Loucy (cell line): Measurements from ENCODE around the gene SAMD4B.

Experiments used
- H2AFZ ChIP-seq: fragments of 200-600 bp; sonication (generic); 2 replicates; pipeline ENCODE4 v1.6.0; 2016; ENCODE audit warnings: antibody characterized with exemption, mild to moderate bottlenecking, low read length, moderate library complexity
- H3F3A ChIP-seq: fragments of 200-600 bp; 2 replicates; pipeline ENCODE4 v1.6.0; 2016; ENCODE audit warnings: antibody characterized with exemption, low read depth, mild to moderate bottlenecking
- H3K27me3 ChIP-seq: fragments of 200-600 bp; sonication (generic); 2 replicates; pipeline ENCODE4 v1.6.1; 2014; ENCODE audit warnings: low read length, mild to moderate bottlenecking; ENCODE audit not compliant: insufficient read depth, poor library complexity, severe bottlenecking
- H3K36me3 ChIP-seq: fragments of 200-600 bp; sonication (generic); 2 replicates; pipeline ENCODE4 v1.6.1; 2016; ENCODE audit warnings: low read length; ENCODE audit not compliant: insufficient read depth
- H3K4me1 ChIP-seq: fragments of 200-600 bp; sonication (generic); 2 replicates; pipeline ENCODE4 v1.5.1; 2014; ENCODE audit warnings: low read length, mild to moderate bottlenecking; ENCODE audit not compliant: insufficient read depth, poor library complexity, severe bottlenecking
- H3K4me2 ChIP-seq: fragments of 200-600 bp; sonication (generic); 2 replicates; pipeline ENCODE4 v1.6.0; 2014; ENCODE audit warnings: antibody characterized with exemption, low read length, low read depth, mild to moderate bottlenecking; ENCODE audit not compliant: poor library complexity, severe bottlenecking
- H3K4me3 ChIP-seq: fragments of 200-600 bp; sonication (generic); 2 replicates; pipeline ENCODE4 v1.5.1; 2014; ENCODE audit warnings: low read length, mild to moderate bottlenecking, mixed read lengths; ENCODE audit not compliant: poor library complexity, severe bottlenecking
- H3K79me2 ChIP-seq: fragments of 200-600 bp; sonication (generic); 2 replicates; pipeline ENCODE4 v1.6.1; 2014; ENCODE audit warnings: low read length; ENCODE audit not compliant: insufficient read depth
- H3K9ac ChIP-seq: fragments of 200-600 bp; sonication (generic); 2 replicates; pipeline ENCODE4 v1.6.0; 2014; ENCODE audit warnings: mild to moderate bottlenecking, low read depth, low read length, moderate library complexity; ENCODE audit not compliant: poor library complexity, severe bottlenecking
- H3K9me2 ChIP-seq: fragments of 200-600 bp; sonication (generic); replicated peaks from 2 replicates; pipeline ENCODE4 v1.6.1; 2016; ENCODE audit warnings: low read depth, low read length, mixed read lengths
- H3K9me3 ChIP-seq: fragments of 200-600 bp; sonication (generic); 2 replicates; pipeline ENCODE4 v1.6.1; 2014; ENCODE audit warnings: mild to moderate bottlenecking, antibody characterized with exemption, low read length, low read depth; ENCODE audit not compliant: insufficient read depth
- H4K20me1 ChIP-seq: fragments of 200-600 bp; sonication (generic); 2 replicates; pipeline ENCODE4 v1.6.0; 2014; ENCODE audit warnings: antibody characterized with exemption, low read length, mild to moderate bottlenecking; ENCODE audit not compliant: insufficient read depth, poor library complexity, severe bottlenecking
- CTCF ChIP-seq: fragments of 200-600 bp; sonication (generic); conservative IDR thresholded peaks from 2 replicates; pipeline ENCODE4 v1.5.1; 2014; ENCODE audit warnings: mild to moderate bottlenecking, antibody characterized with exemption, low read length
- EZH2phosphoT487 ChIP-seq: fragments of 200-600 bp; IDR thresholded peaks from 2 replicates; pipeline ENCODE4 v1.6.1; 2018; ENCODE audit warnings: antibody characterized with exemption, mild to moderate bottlenecking, moderate library complexity, borderline replicate concordance

The SAMD4B gene

DNA sequence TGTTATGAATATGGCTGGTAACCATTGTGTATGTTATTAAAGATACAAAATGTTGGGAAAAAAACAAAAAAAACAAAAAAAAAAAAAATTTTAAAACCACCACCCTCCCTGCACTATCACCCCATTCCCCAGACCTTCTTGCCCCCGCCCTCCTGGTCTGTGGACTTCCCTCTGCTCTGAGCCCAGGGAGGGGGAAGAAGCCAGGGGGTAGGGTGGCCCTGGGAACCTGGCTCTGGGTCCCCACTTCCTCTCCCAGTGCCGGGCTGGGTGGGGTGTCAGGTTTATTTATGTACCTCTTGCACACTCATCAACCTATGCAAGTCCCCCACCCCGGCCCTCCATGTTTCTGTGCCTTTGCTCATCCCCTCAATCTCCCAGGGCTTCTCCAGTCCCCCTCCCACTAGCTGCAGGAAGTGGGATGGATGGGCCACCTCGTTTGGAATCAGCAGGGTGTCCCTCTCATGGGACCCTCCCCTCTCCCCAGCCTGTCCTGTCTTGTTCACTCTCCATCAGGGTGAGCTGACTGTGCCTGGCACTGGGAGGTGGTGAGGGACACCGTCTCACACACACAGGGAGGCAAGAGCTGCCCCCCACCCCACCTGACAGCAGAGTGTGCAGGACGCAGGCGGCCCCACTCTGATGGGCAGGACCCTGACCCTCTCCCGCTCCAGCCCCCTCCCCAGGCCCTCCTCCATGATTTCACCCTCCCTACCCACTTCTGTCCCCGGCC lies 42.8 kb downstream of the SAMD4B start:
- H3K79me2 ChIP-seq = peaks cover 12% of the 10 kb centered on the region
- no peak overlapping the region for H3K9ac ChIP-seq
- no peak for TF ChIP-seq CTCF
- TF ChIP-seq EZH2phosphoT487 = no peak
- peaks cover 62% of the 10 kb centered on the region; the same call in 1 of the 2 replicates for H3K36me3 ChIP-seq
- no peak overlapping the region for H3K4me2 ChIP-seq
- no peaks in the 10 kb centered on the region for H3K9me2 ChIP-seq
- H3K4me1 ChIP-seq = peaks cover 11% of the 10 kb centered on the region
- H3K27me3 ChIP-seq = no peaks in the 10 kb centered on the region
- no peak overlapping the region for H2AFZ ChIP-seq
- no peaks in the 10 kb centered on the region for H3F3A ChIP-seq
- no peaks in the 10 kb centered on the region for H3K9me3 ChIP-seq
- no peak overlapping the region for H3K4me3 ChIP-seq
- peaks cover 9% of the 10 kb centered on the region for H4K20me1 ChIP-seq

GRCh38 chr19:39385629-39386411 lies 43.6 kb downstream of the SAMD4B start:
- H3K36me3 ChIP-seq = peaks cover 54% of the 10 kb centered on the region; the same call in 1 of the 2 replicates

GRCh38 chr19:39386557-39386956 lies 44.3 kb downstream of the SAMD4B start:
- H3K79me2 ChIP-seq = peaks cover 20% of the 10 kb centered on the region
- no peaks in the 10 kb centered on the region for H3F3A ChIP-seq
- H3K4me3 ChIP-seq = no peak overlapping the region
- no peaks in the 10 kb centered on the region for H3K9me2 ChIP-seq
- peaks cover 16% of the 10 kb centered on the region for H3K4me1 ChIP-seq
- no peak overlapping the region for H3K4me2 ChIP-seq
- no peak overlapping the region for H3K9ac ChIP-seq
- no peaks in the 10 kb centered on the region for H3K9me3 ChIP-seq
- peaks cover 10% of the 10 kb centered on the region for H4K20me1 ChIP-seq
- peaks cover 47% of the 10 kb centered on the region; the same call in 1 of the 2 replicates for H3K36me3 ChIP-seq
- no peaks in the 10 kb centered on the region for H3K27me3 ChIP-seq
- no peak overlapping the region for H2AFZ ChIP-seq
- TF ChIP-seq EZH2phosphoT487 (no peak), CTCF (no peak)

More at GRCh38 chr19:39385629-39386411, 43.6 kb downstream of the SAMD4B start:
- peaks cover 16% of the 10 kb centered on the region for H3K4me1 ChIP-seq
- peaks cover 10% of the 10 kb centered on the region for H4K20me1 ChIP-seq
- H3K9me3 ChIP-seq = no peaks in the 10 kb centered on the region
- no peaks in the 10 kb centered on the region for H3K27me3 ChIP-seq
- H3K4me3 ChIP-seq = no peak overlapping the region
- H3K4me2 ChIP-seq = no peak overlapping the region
- H3K9ac ChIP-seq = no peak overlapping the region
- no peaks in the 10 kb centered on the region for H3K9me2 ChIP-seq
- H2AFZ ChIP-seq = no peak overlapping the region
- TF ChIP-seq EZH2phosphoT487 (no peak), CTCF (no peak)
- H3F3A ChIP-seq = no peaks in the 10 kb centered on the region
- peaks cover 18% of the 10 kb centered on the region for H3K79me2 ChIP-seq
